ENCODE data around the gene C20orf204.
A peak's percentile ranks its signal among the peaks of the same experiment; 100 is the strongest.

C20orf204 gene

GRCh38 chr20:64051561-64052325, 15.8 kb downstream of the C20orf204 start:
- intact Hi-C loops (cut with DNase I; ENCODE audit: low total_unique reads): no loop called here
- Histone ChIP-seq H3K4me1 (peaks cover 0 to 30% (median 14%) of the 10 kb centered on the region in 4 donors), H3K9me3 (no peaks in the 10 kb centered on the region), H3K36me3 (no peaks in the 10 kb centered on the region), H3K27ac (peak overlapping the region in 1 of 2 donors; percentile 6), H3K27me3 (peaks cover 5 to 97% of the 10 kb centered on the region in 2 donors), H3K4me3 (no peak overlapping the region)
- DNase-seq: peak; percentile 63 to 77
- TF ChIP-seq CTCF (IDR thresholded peaks at IDR 0.05): no peak

GRCh38 chr20:64052326-64052722, 16.3 kb downstream of the C20orf204 start:
- TF ChIP-seq CTCF (IDR thresholded peaks at IDR 0.05): no peak
- Histone ChIP-seq H3K27me3 (peaks cover 5 to 97% of the 10 kb centered on the region in 2 donors), H3K4me1 (peaks cover 0 to 30% (median 14%) of the 10 kb centered on the region in 4 donors), H3K4me3 (no peak overlapping the region), H3K27ac (peak overlapping the region in 1 of 2 donors; percentile 6), H3K9me3 (no peaks in the 10 kb centered on the region), H3K36me3 (no peaks in the 10 kb centered on the region)
- no peak for DNase-seq
- intact Hi-C loops (cut with DNase I; ENCODE audit: low total_unique reads): no loop called here

GRCh38 chr20:64052987-64053840, 17.2 kb downstream of the C20orf204 start:
- DNase-seq: no peak
- intact Hi-C loops (cut with DNase I; ENCODE audit: low total_unique reads): no loop called here
- Histone ChIP-seq H3K9me3 (no peaks in the 10 kb centered on the region), H3K4me1 (peaks cover 0 to 24% (median 13%) of the 10 kb centered on the region in 4 donors), H3K27ac (no peak overlapping the region), H3K27me3 (peaks cover 5 to 97% of the 10 kb centered on the region in 2 donors), H3K4me3 (no peak overlapping the region), H3K36me3 (no peaks in the 10 kb centered on the region)
- no peak for TF ChIP-seq CTCF (IDR thresholded peaks at IDR 0.05)

GRCh38 chr20:64053841-64054661, 18.1 kb downstream of the C20orf204 start:
- no peaks in the 10 kb centered on the region for H3K36me3 ChIP-seq
- H3K27me3 ChIP-seq: peaks cover 5 to 93% of the 10 kb centered on the region in 2 donors
- H3K9me3 ChIP-seq: no peaks in the 10 kb centered on the region
- no peak overlapping the region for H3K4me3 ChIP-seq
- H3K4me1 ChIP-seq: peaks cover 0 to 16% (median 6%) of the 10 kb centered on the region in 4 donors
- no peak for TF ChIP-seq CTCF (IDR thresholded peaks at IDR 0.05)
- DNase-seq: no peak
- H3K27ac ChIP-seq: no peak overlapping the region
- intact Hi-C loops (cut with DNase I; ENCODE audit: low total_unique reads): no loop called here

- peaks cover 0 to 6% (median 0%) of the 10 kb centered on the region in 4 donors for H3K4me1 ChIP-seq
- H3K36me3 ChIP-seq: no peaks in the 10 kb centered on the region
- H3K4me3 ChIP-seq: no peak overlapping the region
- H3K27ac ChIP-seq: peak overlapping the region in 1 of 2 donors; percentile 15
- no peak for DNase-seq
- H3K9me3 ChIP-seq: no peaks in the 10 kb centered on the region
- H3K27me3 ChIP-seq: peaks cover 0 to 82% of the 10 kb centered on the region in 2 donors
- intact Hi-C loops (cut with DNase I; ENCODE audit: low total_unique reads): no loop called here
- TF ChIP-seq CTCF (IDR thresholded peaks at IDR 0.05): no peak
Measured at GRCh38 chr20:64055396-64055892, 19.5 kb downstream of the C20orf204 start.
